Calu3 (cell line): Measurements from ENCODE around the gene PSTPIP1. TPM values are rescaled to one million over a fixed set of nuclear protein-coding genes. Genes with fewer than 3 reads are reported as not detected.

Source experiments
- BruUV-seq: library from RNA; stranded (reverse); fragments of 400-500 nt; replicated peaks from 2 replicates; lab custom pipeline; 2021; lab: Mats Ljungman, UMichigan
- CTCF ChIA-PET: fragments of 300-600 bp; sonication (Branson Sonifier 250); formaldehyde crosslinking; loops from one replicate; lab custom pipeline; 2022; ENCODE audit warnings: antibody characterized with exemption; lab: Charles Lee
- DNase-seq: peaks from one replicate; pipeline ENCODE4 v3.0.0; 2022
- H3K27ac Mint-ChIP-seq: one replicate; pipeline ENCODE4 v1.8.0; 2022; ENCODE audit warnings: mixed read lengths; ENCODE audit not compliant: unreplicated experiment
- H3K27me3 Mint-ChIP-seq: one replicate; pipeline ENCODE4 v1.8.0; 2022; ENCODE audit warnings: mixed read lengths; ENCODE audit not compliant: unreplicated experiment
- H3K36me3 Mint-ChIP-seq: one replicate; pipeline ENCODE4 v1.8.0; 2022; ENCODE audit warnings: mild to moderate bottlenecking, moderate library complexity, mixed read lengths; ENCODE audit not compliant: insufficient read depth, unreplicated experiment
- H3K4me1 Mint-ChIP-seq: one replicate; pipeline ENCODE4 v1.8.0; 2022; ENCODE audit warnings: mild to moderate bottlenecking, low read depth, mixed read lengths; ENCODE audit not compliant: unreplicated experiment
- H3K4me3 Mint-ChIP-seq: one replicate; pipeline ENCODE4 v1.8.0; 2022; ENCODE audit warnings: mild to moderate bottlenecking, low read depth, moderate library complexity, mixed read lengths; ENCODE audit not compliant: unreplicated experiment
- H3K9me3 Mint-ChIP-seq: one replicate; pipeline ENCODE4 v1.8.0; 2022; ENCODE audit warnings: low read depth, mixed read lengths; ENCODE audit not compliant: unreplicated experiment
- intact Hi-C: fragments of 100-400 bp; cut with micrococcal nuclease; formaldehyde crosslinking; loops from one replicate; pipeline ENCODE4 v1.10.0; 2022; ENCODE audit not compliant: unreplicated experiment
- total RNA-seq: library from RNA; stranded (reverse); gene quantifications from 2 replicates; pipeline ENCODE4 v1.2.3, GENCODE V29; 2022
- TF ChIP-seq, protein P1 (sequence below): fragments of 200-600 bp; IDR thresholded peaks from one replicate; pipeline ENCODE4 v1.8.0; 2022; ENCODE audit warnings: antibody characterized with exemption; ENCODE audit not compliant: unreplicated experiment

Gene PSTPIP1
- total RNA-seq, 1 experiment from 2014 or later, result not detected

GRCh38 chr15:77012868-77013267, 17.9 kb downstream of the PSTPIP1 start:
- Mint-ChIP-seq H3K4me1 (no peaks in the 10 kb centered on the region), H3K9me3 (no peaks in the 10 kb centered on the region), H3K27ac (no peak overlapping the region), H3K27me3 (peaks cover 85% of the 10 kb centered on the region), H3K36me3 (peaks cover 5% of the 10 kb centered on the region), H3K4me3 (no peak overlapping the region)
- no TSS peak for BruUV-seq
- CTCF ChIA-PET, result no interaction called here
- DNase-seq, result no peak
- TF ChIP-seq, protein P1, sequence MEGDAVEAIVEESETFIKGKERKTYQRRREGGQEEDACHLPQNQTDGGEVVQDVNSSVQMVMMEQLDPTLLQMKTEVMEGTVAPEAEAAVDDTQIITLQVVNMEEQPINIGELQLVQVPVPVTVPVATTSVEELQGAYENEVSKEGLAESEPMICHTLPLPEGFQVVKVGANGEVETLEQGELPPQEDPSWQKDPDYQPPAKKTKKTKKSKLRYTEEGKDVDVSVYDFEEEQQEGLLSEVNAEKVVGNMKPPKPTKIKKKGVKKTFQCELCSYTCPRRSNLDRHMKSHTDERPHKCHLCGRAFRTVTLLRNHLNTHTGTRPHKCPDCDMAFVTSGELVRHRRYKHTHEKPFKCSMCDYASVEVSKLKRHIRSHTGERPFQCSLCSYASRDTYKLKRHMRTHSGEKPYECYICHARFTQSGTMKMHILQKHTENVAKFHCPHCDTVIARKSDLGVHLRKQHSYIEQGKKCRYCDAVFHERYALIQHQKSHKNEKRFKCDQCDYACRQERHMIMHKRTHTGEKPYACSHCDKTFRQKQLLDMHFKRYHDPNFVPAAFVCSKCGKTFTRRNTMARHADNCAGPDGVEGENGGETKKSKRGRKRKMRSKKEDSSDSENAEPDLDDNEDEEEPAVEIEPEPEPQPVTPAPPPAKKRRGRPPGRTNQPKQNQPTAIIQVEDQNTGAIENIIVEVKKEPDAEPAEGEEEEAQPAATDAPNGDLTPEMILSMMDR, result no peak
- intact Hi-C loops, result no loop called here

- TF ChIP-seq, protein P1, result no peak
- Mint-ChIP-seq H3K4me1 (no peaks in the 10 kb centered on the region), H3K27me3 (peaks cover 93% of the 10 kb centered on the region), H3K9me3 (no peaks in the 10 kb centered on the region), H3K27ac (peak overlapping the region; percentile 34), H3K4me3 (no peak overlapping the region), H3K36me3 (peaks cover 5% of the 10 kb centered on the region)
- intact Hi-C loops, result no loop called here
- BruUV-seq, result no TSS peak
- DNase-seq, result peak; percentile 50
- CTCF ChIA-PET, result no interaction called here
Observed at GRCh38 chr15:77013776-77014131, 18.8 kb downstream of the PSTPIP1 start.

- intact Hi-C loops, result no loop called here
- no peak overlapping the region for H3K4me3 Mint-ChIP-seq
- CTCF ChIA-PET, result no interaction called here
- no peak for DNase-seq
- peaks cover 5% of the 10 kb centered on the region for H3K36me3 Mint-ChIP-seq
- H3K27me3 Mint-ChIP-seq, result peaks cover 94% of the 10 kb centered on the region
- H3K27ac Mint-ChIP-seq, result peak overlapping the region; percentile 34
- no peaks in the 10 kb centered on the region for H3K9me3 Mint-ChIP-seq
- no TSS peak for BruUV-seq
- H3K4me1 Mint-ChIP-seq, result no peaks in the 10 kb centered on the region
- TF ChIP-seq, protein P1, result no peak
Observed at GRCh38 chr15:77014132-77015081, 19.5 kb downstream of the PSTPIP1 start.

- intact Hi-C loops, result no loop called here
- Mint-ChIP-seq H3K4me3 (no peak overlapping the region), H3K27ac (no peak overlapping the region), H3K27me3 (peaks cover 89% of the 10 kb centered on the region), H3K4me1 (no peaks in the 10 kb centered on the region), H3K36me3 (peaks cover 10% of the 10 kb centered on the region), H3K9me3 (no peaks in the 10 kb centered on the region)
- TF ChIP-seq, protein P1, result no peak
- DNase-seq, result no peak
- no TSS peak for BruUV-seq
- CTCF ChIA-PET, result interaction anchor here (0.5 kb wide), 1 partner anchor 29 kb away, joined by 6 read pairs; no protein-coding TSS in a partner anchor
Observed at GRCh38 chr15:77015646-77016320, 20.9 kb downstream of the PSTPIP1 start.
